K562 (cell line): ENCODE measurements around the gene GPAT3. TPM values are rescaled to one million over a fixed set of nuclear protein-coding genes. Genes with fewer than 3 reads are reported as not detected.

Source experiments
- CBFA2T2 ChIP-seq: fragments of 450-650 bp; conservative IDR thresholded peaks from 2 replicates; pipeline ENCODE4 v1.6.1; 2017; ENCODE audit warnings: mild to moderate bottlenecking
- GATAD2B ChIP-seq: fragments of 450-650 bp; IDR thresholded peaks from 2 replicates; pipeline ENCODE4 v1.6.1; 2017; ENCODE audit warnings: mild to moderate bottlenecking, borderline replicate concordance
- HMGN3 ChIP-seq: IDR thresholded peaks from 2 replicates; pipeline ENCODE4 v1.6.1; 2011; ENCODE audit warnings: borderline replicate concordance, low read depth, mild to moderate bottlenecking, mixed read lengths, low read length; ENCODE audit not compliant: insufficient read length; ENCODE audit errors: extremely low read depth
- KDM5B ChIP-seq: fragments of 200-600 bp; sonication (generic); IDR thresholded peaks from 2 replicates; pipeline ENCODE4 v1.6.1; 2012; ENCODE audit warnings: low read depth, mild to moderate bottlenecking, moderate library complexity, low read length, control low read depth, inconsistent platforms; ENCODE audit not compliant: insufficient replicate concordance
- NR2C2 ChIP-seq, 2 experiments: fragments of 200-800 bp in 1 of 2; sonication (Bioruptor generic) in 1 of 2; sonication (generic) in 1 of 2; formaldehyde crosslinking in 1 of 2; IDR thresholded peaks; 2 replicates each; pipeline versions ENCODE4 v1.6.1 to v1.8.0; 2016 to 2022; ENCODE audit warnings: mild to moderate bottlenecking in 1 of 2, missing compliant biosample characterization in 1 of 2, missing genetic modification characterization in 1 of 2, missing genetic modification reagents in 1 of 2
- TEAD2 ChIP-seq: fragments of 450-650 bp; IDR thresholded peaks from 2 replicates; pipeline ENCODE4 v1.6.1; 2016; ENCODE audit warnings: missing genetic modification characterization, control low read depth, missing compliant biosample characterization
- TGIF2 ChIP-seq: sonication (generic); formaldehyde crosslinking; IDR thresholded peaks from 2 replicates; pipeline ENCODE4 v1.8.1; 2022; ENCODE audit warnings: mild to moderate bottlenecking, missing genetic modification reagents, moderate library complexity
- ZNF174 ChIP-seq: fragments of 250-450 bp; sonication (Bioruptor Pico); IDR thresholded peaks from 2 replicates; pipeline ENCODE4 v1.4.0; 2020; ENCODE audit warnings: mild to moderate bottlenecking
- ZNF197 ChIP-seq: fragments of 200-800 bp; sonication (Bioruptor generic); IDR thresholded peaks from 2 replicates; pipeline ENCODE4 v1.6.1; 2016; ENCODE audit warnings: low read depth, missing genetic modification characterization, missing compliant biosample characterization
- ZNF707 ChIP-seq: fragments of 250-450 bp; sonication (Bioruptor Pico); conservative IDR thresholded peaks from 2 replicates; pipeline ENCODE4 v1.8.0; 2022; ENCODE audit warnings: inconsistent platforms, mild to moderate bottlenecking, moderate library complexity
- polyA plus RNA-seq, 8 experiments: library from polyadenylated mRNA; depleted of rRNA in 4 of 8; stranded (reverse) in 5 of 8; unstranded in 3 of 8; fragments of >200 nt; fragmentation: Nextera tagmentation in 2 of 8; fragmentation: Illumina TruSeq in 1 of 8; extraction: Ambion mirVana in 2 of 8; extraction: Trizol in 1 of 8; gene quantifications; 2 replicates each; pipeline versions ENCODE4 v1.2.1 to v1.2.3, GENCODE V29; 2011 to 2014; ENCODE audit warnings: inconsistent platforms in 1 of 8, missing spikeins in 1 of 8
- total RNA-seq, 7 experiments: library from RNA; depleted of rRNA in 6 of 7; stranded (reverse); fragments of >200 nt in 6 of 7; fragmentation: Illumina TruSeq in 2 of 7; extraction: Trizol in 2 of 7; gene quantifications; 2 replicates each; pipeline versions ENCODE4 v1.2.1 to v1.2.3, GENCODE V29; 2011 to 2021; ENCODE audit warnings: low replicate concordance in 1 of 7
- TF ChIP-seq, protein P1 (sequence below): sonication (generic); formaldehyde crosslinking; IDR thresholded peaks from 2 replicates; pipeline ENCODE4 v1.8.1; 2023; ENCODE audit warnings: mild to moderate bottlenecking, missing genetic modification reagents
- TF ChIP-seq, protein P2 (sequence below): fragments of 250-450 bp; sonication (Bioruptor Pico); IDR thresholded peaks from 2 replicates; pipeline ENCODE4 v1.4.0; 2020; ENCODE audit warnings: mild to moderate bottlenecking, moderate library complexity
- TF ChIP-seq, protein P3 (sequence below): sonication (generic); formaldehyde crosslinking; IDR thresholded peaks from 2 replicates; pipeline ENCODE4 v1.8.0; 2022; ENCODE audit warnings: mild to moderate bottlenecking, missing genetic modification reagents, borderline replicate concordance
- TF ChIP-seq, protein P4 (sequence below): fragments of 450-650 bp; IDR thresholded peaks from 2 replicates; pipeline ENCODE4 v1.6.1; 2016; ENCODE audit warnings: borderline replicate concordance

The GPAT3 gene
- total and polyA plus RNA-seq, 9 of the 15 experiments (the other 6 are each of a cell fraction or from before 2014, with no cell fraction given): 4.1 to 16.1 (median 13.1) TPM

DNA sequence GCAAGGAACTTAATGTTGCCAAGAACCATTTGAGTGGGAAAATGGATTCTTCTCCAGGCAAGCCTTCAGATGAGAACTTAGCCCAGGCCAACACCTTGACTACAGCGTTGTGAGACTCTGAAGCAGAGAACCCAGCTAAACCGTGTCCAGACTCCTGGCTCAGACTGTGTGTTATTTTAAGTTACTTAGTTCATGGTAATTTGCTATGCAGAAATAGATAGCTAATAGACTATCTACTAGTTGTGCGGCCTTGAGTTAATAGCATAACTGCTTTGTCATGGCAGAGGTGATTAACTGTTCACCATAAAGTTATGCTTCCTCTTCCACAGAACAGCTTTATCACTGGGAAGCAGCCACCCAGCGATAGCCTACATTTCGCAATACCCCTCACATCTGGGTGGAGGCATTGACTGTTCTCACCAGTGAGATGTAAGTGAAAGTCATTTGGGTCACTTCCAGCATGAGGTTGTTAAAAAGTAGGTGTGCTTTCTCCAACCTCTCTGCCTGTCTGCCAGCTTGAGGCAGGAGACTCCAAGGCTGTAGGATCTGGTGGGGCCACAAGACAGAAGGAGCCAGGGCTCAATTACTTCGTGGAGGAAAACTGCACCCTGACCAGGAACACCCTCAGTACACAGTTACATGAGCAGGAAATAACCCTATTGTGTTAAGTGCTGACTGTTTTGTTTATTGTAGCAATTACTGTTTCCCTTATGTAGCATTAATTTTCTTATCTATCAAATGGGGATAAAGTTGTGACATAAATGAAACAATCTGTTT lies 94.2 kb downstream of the GPAT3 start (continued):
- TF ChIP-seq NR2C2 (CRISPR knock-in tag; IDR thresholded peaks at IDR 0.05) (no peak), NR2C2 (tag; IDR thresholded peaks at IDR 0.05) (peak; percentile 59), TGIF2 (CRISPR knock-in tag) (no peak), CBFA2T2 (peak; percentile 99), ZNF707 (CRISPR knock-in tag) (no peak), HMGN3 (peak; percentile 7), GATAD2B (peak; percentile 89), KDM5B (no peak), ZNF197 (peak; percentile 89), TEAD2 (tag) (no peak), ZNF174 (CRISPR knock-in tag) (no peak)
- TF ChIP-seq, protein P1, sequence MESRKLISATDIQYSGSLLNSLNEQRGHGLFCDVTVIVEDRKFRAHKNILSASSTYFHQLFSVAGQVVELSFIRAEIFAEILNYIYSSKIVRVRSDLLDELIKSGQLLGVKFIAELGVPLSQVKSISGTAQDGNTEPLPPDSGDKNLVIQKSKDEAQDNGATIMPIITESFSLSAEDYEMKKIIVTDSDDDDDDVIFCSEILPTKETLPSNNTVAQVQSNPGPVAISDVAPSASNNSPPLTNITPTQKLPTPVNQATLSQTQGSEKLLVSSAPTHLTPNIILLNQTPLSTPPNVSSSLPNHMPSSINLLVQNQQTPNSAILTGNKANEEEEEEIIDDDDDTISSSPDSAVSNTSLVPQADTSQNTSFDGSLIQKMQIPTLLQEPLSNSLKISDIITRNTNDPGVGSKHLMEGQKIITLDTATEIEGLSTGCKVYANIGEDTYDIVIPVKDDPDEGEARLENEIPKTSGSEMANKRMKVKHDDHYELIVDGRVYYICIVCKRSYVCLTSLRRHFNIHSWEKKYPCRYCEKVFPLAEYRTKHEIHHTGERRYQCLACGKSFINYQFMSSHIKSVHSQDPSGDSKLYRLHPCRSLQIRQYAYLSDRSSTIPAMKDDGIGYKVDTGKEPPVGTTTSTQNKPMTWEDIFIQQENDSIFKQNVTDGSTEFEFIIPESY (CRISPR knock-in tag): peak; percentile 81
- TF ChIP-seq, protein P2, sequence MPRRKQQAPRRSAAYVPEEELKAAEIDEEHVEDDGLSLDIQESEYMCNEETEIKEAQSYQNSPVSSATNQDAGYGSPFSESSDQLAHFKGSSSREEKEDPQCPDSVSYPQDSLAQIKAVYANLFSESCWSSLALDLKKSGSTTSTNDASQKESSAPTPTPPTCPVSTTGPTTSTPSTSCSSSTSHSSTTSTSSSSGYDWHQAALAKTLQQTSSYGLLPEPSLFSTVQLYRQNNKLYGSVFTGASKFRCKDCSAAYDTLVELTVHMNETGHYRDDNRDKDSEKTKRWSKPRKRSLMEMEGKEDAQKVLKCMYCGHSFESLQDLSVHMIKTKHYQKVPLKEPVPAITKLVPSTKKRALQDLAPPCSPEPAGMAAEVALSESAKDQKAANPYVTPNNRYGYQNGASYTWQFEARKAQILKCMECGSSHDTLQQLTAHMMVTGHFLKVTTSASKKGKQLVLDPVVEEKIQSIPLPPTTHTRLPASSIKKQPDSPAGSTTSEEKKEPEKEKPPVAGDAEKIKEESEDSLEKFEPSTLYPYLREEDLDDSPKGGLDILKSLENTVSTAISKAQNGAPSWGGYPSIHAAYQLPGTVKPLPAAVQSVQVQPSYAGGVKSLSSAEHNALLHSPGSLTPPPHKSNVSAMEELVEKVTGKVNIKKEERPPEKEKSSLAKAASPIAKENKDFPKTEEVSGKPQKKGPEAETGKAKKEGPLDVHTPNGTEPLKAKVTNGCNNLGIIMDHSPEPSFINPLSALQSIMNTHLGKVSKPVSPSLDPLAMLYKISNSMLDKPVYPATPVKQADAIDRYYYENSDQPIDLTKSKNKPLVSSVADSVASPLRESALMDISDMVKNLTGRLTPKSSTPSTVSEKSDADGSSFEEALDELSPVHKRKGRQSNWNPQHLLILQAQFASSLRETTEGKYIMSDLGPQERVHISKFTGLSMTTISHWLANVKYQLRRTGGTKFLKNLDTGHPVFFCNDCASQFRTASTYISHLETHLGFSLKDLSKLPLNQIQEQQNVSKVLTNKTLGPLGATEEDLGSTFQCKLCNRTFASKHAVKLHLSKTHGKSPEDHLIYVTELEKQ (CRISPR knock-in tag): no peak
- TF ChIP-seq, protein P3, sequence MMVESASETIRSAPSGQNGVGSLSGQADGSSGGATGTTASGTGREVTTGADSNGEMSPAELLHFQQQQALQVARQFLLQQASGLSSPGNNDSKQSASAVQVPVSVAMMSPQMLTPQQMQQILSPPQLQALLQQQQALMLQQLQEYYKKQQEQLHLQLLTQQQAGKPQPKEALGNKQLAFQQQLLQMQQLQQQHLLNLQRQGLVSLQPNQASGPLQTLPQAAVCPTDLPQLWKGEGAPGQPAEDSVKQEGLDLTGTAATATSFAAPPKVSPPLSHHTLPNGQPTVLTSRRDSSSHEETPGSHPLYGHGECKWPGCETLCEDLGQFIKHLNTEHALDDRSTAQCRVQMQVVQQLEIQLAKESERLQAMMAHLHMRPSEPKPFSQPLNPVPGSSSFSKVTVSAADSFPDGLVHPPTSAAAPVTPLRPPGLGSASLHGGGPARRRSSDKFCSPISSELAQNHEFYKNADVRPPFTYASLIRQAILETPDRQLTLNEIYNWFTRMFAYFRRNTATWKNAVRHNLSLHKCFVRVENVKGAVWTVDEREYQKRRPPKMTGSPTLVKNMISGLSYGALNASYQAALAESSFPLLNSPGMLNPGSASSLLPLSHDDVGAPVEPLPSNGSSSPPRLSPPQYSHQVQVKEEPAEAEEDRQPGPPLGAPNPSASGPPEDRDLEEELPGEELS (CRISPR knock-in tag): no peak; the same call in 1 of the 2 replicates
- TF ChIP-seq, protein P4, sequence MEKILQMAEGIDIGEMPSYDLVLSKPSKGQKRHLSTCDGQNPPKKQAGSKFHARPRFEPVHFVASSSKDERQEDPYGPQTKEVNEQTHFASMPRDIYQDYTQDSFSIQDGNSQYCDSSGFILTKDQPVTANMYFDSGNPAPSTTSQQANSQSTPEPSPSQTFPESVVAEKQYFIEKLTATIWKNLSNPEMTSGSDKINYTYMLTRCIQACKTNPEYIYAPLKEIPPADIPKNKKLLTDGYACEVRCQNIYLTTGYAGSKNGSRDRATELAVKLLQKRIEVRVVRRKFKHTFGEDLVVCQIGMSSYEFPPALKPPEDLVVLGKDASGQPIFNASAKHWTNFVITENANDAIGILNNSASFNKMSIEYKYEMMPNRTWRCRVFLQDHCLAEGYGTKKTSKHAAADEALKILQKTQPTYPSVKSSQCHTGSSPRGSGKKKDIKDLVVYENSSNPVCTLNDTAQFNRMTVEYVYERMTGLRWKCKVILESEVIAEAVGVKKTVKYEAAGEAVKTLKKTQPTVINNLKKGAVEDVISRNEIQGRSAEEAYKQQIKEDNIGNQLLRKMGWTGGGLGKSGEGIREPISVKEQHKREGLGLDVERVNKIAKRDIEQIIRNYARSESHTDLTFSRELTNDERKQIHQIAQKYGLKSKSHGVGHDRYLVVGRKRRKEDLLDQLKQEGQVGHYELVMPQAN: no peak
